HG03565 (cell line): Measurements from ENCODE around the gene KANSL1.

Source experiments
- ATAC-seq: cut with Tn5 transposase; IDR thresholded peaks from one replicate; pipeline ENCODE4 v1.9.1; 2021; ENCODE audit warnings: mild to moderate bottlenecking, moderate library complexity; ENCODE audit not compliant: unreplicated experiment

Gene KANSL1

DNA sequence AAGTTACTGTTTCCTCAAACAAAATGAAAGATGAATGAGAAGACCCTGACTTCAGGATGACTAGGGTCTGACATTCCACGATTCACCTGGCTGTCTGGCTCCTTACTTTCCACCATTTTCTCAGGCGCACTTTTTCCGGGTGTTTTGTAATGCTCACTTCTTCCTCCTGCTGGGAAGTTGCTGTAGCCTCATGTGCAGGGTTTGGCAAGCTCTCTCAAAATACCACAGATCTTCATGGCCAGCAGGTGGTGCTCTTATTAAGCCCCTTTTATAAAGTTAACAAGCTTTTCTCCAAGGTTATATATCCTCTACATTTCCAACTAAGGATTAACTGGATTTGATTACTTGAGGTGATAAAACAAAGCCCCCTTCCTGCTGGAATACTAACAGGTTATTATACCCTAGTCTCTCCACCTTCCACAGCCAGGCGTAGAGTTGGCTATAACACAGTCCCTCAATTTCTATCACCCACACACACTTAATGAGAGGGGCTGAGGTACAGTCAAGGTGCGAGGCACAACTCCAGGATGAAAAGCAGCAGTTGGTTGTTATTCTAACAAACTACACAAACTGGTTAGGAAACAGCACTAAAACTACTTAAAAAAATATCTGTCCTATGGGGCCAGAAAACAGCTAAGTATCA lies 148.8 kb downstream of the KANSL1 start:
- no peak for ATAC-seq

GRCh38 chr17:46043606-46044005 lies 149.6 kb downstream of the KANSL1 start:
- ATAC-seq = no peak

- no peak for ATAC-seq
These were observed 150.3 kb downstream of the KANSL1 start for GRCh38 chr17:46042925-46043324.

DNA sequence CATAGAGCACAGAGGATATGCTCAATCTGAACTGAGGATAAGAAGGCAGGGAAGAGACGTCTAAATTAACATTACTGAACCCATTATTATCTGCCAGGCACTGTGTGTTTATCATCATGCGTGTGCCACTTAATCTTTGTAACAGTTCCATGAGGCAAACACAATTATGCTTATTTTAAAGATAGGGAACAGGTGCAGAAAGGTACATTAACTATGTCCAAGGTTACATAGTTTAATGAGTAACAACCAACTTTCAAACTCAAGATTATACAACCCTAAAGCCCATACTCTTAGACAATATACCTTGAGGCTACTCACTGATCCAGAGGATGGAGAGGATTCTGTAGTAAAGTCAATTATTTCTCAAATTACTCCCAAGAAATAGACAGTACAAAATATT lies 151.0 kb downstream of the KANSL1 start:
- ATAC-seq = no peak

- no peak for ATAC-seq
These were observed 153.5 kb downstream of the KANSL1 start for GRCh38 chr17:46039592-46040186.

DNA sequence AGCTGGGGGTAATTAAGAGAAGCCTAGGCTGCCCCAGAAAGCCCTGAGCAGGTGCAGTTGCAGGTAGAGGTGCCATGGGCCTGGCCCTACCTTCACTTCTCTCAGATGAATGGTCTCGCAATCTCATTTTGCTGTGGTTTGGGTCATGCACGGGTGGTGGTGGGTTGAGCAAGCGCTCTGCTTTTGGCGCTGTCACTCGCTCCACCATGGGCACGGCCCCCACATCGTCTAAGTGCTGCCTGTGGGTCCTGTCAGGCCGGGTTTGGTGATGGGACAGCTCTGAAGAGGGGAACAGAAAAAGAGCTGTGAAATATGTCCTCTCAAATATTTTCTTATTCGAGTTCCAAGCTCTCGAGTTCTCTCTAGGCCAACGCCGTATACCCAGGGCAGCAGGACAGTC lies 154.3 kb downstream of the KANSL1 start:
- no peak for ATAC-seq

GRCh38 chr17:46038414-46038813 lies 154.8 kb downstream of the KANSL1 start:
- ATAC-seq = no peak

GRCh38 chr17:46037722-46038255 lies 155.4 kb downstream of the KANSL1 start:
- no peak for ATAC-seq

DNA sequence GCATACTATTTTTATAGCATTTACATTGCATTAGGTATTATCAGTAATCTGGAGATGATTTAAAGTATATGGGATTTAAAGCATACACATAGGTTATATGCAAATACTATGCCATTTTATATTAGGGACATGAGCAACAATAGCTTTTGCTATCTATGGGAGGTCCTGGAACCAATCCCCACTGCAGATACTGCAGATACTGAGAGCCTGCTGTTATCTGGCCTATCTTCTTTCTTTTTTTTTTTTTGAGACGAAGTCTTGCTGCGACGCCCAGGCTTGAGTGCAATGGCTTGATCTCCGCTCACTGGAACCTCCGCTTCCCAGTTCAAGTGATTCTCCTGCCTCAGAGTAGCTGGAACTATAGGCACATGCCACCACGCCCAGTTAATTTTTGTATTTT lies 156.7 kb downstream of the KANSL1 start:
- ATAC-seq = no peak

- ATAC-seq = no peak
These were observed 158.0 kb downstream of the KANSL1 start for GRCh38 chr17:46035112-46035818.

- no peak for ATAC-seq
These were observed 159.8 kb downstream of the KANSL1 start for GRCh38 chr17:46033392-46033791.

DNA sequence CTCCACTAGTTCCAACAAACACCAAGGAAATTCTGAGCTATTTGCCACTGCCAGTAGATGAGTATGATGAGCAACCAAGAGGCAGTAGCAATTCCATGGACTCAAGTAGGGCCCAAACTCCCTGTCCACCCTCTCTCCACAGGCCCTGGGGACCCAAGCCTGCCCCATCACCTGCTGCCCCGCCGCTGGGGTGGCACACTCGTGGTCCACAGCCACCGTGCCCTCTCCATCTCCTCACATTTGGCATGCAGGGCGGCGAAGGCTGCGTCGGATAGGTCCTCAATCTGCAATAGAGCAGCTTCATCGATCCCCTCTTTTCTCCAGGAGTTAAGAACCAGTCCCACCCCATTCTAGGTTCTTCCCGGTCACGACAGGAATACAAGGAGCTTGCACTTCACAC lies 160.3 kb downstream of the KANSL1 start:
- no peak for ATAC-seq

- no peak for ATAC-seq
These were observed 161.3 kb downstream of the KANSL1 start for GRCh38 chr17:46031920-46032319.

- no peak for ATAC-seq
These were observed 161.8 kb downstream of the KANSL1 start for GRCh38 chr17:46031440-46031839.

DNA sequence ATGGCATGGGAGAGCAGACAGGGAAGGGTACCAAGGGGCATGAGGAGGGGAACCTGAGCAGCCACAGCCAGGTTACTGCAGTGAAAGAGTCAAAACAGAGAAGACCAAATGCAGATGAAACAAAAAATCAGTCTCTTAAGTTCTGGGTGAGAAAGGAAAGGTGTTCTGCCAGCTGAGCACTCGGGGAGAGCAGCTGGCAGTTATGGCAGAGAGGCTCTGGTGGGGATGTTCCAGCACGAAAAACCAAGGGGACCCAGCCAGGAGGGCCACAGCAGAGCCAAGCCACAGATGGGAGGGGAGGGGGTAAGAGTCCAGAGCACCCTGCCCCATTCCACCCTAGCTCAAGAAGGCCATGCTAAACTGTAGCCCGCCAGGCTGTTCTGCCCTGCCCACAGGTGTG lies 162.5 kb downstream of the KANSL1 start:
- no peak for ATAC-seq

DNA sequence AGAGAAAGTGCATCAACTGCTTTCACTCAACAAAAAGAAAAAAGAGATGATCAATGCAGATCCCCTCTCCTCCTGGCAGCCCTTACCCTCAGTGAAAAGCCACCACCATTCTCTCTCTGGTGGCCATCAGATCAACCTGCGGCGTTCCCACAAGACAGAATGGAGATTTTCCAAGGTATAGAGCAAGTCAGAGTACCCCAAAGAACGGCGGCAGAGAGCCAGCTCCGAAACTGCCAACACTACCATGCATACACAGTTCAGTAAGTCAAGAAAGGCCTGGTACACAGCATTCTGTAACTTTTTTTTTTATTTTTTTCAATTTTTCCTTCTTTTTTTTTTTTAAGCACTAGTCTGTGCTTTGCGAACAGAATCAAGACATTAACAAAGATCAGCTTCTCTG lies 163.6 kb downstream of the KANSL1 start:
- no peak for ATAC-seq

GRCh38 chr17:46028981-46029565 lies 164.2 kb downstream of the KANSL1 start:
- ATAC-seq = no peak

GRCh38 chr17:46028374-46028773 lies 164.9 kb downstream of the KANSL1 start:
- ATAC-seq = no peak

- ATAC-seq = no peak
These were observed 165.3 kb downstream of the KANSL1 start for GRCh38 chr17:46027976-46028325.

GRCh38 chr17:46027048-46027975 lies 165.9 kb downstream of the KANSL1 start:
- no peak for ATAC-seq
